ENCODE data around the gene RALGPS1.

Gene RALGPS1

DNA sequence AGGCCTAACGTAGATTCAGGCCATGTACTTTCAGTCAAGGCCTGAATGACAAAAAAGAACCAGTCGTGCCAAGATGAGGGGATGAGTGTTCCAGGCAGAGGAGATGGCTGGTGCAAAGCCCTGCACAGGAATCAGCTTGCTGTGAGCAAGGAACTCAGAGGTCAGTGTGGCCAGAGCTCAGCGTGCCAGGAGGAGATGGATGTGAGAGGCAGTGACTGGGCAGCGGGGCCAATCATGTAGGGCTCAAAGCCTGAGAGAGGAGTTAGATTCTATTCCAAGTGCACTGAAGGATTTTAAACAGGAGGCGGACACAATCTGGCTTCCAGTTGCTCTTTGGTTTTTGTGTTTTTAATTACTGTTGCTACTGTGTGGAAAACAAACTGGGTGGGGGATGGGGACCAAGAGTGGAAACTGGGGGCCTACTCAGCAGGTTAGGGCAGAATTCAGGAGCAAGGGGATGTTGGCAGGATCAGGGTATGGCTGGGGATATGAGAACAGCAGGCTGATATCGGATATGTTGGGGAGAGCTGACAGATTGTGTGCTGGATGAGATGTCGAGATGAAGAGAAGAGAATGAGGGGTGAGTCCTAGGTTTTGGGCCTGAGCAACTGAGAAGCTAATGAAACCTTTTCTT is 143.5 kb downstream of the RALGPS1 start:
- DNase-seq, result no peak

DNA sequence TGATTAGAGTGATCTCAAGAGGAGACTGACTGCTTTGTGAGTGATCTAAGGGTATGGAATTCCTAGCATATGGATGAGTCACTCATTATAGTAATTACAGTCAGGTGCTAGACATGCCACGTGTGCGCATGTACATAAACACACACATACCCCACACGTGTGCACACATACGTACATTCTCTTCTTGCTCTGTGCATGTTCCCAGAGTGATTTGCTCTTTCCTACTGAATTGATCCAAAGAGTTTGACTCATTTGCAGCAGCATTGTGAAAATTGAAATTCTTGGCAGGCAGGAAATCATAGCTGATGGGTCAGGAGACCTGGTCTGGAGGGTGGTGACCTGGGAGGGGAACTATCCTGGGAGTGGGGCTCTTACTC is 144.1 kb downstream of the RALGPS1 start:
- DNase-seq, result no peak

DNA sequence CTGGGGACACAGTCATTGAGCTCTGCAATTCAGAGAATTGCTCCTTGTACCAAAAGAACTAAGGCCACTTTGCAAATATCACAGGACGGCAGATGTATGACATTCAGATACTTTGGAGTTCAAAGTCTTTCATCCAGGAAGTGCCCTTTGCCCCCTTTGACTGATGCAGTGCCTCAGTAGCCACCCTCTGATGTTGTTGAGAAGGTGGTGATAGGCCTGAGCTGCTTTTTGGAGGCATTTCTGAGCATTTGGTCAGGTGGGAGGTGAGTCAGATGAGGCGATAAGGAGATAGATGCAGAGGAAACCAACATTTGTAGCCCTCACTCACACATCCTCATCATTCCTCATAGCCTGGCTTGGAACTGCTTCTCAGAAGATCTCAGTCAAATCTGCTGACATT is 144.4 kb downstream of the RALGPS1 start:
- no peak for DNase-seq

DNA sequence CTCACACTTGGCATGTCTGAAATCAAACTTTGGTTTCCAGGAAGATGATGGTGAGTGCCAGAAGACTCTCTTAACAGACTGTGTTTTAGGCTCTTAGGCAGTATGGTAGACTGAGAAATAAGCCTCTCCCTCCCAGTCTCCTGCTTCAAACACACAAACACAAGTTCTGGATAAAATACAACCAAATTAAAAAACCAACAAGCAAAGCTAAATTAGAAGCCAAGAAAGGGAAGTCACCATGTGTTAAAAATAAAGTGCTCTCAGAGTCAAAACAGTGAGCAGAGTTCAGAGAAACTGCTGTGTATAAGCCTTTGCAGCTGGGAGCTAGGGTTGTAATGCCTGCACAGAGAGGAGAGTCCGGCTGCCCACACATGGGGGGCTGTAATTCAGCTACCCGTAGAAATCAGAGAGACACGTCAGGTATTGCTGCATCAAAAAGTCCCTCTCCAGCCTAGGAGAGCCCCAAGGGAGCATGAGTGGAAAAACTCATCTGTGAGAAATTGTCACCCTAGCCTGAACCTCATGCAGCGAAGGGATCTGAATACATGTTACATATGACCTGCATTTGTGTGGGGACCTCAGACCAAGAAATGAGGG is 145.3 kb downstream of the RALGPS1 start:
- no peak for DNase-seq

DNA sequence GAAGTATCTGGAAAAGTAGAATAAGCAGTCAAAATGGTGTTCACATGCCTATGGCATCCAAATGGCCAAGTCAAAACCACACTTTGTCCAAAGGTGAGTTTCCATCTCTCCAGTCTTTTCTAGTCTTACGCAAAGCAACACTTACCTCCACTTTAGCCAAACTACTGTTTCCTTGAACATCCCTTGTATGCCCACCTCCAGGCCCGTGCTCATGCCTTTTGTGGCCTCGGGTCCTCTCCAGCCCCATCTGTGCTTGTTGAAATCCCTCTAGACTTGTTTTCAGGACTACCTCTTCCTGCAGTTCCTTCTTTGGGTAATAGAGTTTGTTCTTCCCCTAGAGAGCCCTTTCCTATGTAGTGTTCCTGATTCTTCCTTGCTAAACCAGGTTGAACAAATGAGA is 146.8 kb downstream of the RALGPS1 start:
- DNase-seq, result no peak

DNA sequence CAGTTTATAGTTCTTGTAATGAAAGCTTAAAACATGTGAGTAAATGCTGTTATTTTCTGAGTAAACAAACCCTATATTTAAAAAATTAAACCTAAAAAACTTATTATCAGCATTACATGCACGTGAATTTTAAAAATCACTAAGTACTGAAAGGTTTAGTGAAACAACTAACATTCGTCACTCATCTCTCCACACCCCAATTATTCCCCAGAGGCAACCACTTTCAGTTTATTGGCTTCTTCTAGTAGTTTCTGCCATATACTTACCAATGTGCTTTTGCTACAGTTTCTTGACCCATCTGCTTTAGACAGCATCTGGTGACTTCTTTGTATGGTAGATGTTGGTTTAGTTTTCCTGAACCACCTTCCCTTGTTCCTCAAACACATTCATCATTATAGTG is 149.8 kb downstream of the RALGPS1 start:
- DNase-seq, result no peak

DNA sequence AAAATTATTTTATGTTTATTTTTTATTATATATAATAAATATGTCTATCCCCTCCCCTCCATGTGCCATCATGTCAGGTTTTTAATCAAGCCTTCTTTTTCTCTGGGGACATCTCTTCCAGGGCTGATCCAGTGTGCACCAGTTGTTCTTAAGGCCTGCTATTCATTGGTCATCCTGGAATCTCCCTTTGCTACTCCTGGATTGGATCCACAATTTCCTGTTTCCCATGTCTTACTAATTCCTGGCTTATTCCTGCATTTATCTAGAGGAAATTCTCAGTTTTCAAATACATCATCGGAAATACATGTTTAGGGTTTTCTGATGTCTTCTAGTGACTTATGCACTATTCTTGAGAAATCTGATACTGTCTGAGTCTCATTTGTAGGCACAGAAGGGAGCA is 151.0 kb downstream of the RALGPS1 start:
- no peak for DNase-seq

DNA sequence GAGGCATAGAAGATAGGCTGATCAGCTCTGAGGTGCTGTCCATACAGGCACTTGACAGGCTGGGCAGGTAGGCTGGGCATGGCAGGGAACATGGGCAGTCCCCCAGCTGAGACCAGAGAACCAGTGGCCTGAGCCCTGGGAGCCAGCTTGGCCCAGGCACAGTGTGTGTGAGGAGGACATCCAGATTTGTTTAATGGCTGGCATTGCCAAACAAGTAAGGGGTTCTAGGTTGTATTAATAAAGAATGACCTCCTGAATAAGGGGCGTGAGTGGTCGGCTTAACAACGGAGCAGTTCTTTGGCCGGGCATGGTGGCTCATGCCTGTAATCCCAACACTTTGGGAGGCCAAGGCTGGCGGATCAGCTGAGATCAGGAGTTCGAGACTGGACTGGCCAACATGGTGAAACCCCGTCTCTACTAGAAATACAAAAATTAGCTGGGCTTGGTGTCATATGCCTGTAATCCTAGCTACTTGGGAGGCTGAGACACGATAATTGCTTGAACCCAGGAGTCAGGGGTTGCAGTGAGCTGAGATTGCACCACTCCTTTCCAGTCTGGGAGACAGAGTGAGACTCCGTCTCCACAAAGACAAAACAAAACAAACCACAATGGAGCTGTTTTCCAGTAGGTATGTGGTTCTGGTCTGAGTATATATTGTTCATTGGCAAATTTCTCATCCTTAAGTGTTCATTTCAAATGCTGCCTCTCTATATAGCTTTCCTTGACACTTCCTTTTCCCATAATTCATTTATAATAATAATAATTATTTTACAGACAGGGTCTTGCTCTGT is 151.7 kb downstream of the RALGPS1 start:
- DNase-seq, result no peak

DNA sequence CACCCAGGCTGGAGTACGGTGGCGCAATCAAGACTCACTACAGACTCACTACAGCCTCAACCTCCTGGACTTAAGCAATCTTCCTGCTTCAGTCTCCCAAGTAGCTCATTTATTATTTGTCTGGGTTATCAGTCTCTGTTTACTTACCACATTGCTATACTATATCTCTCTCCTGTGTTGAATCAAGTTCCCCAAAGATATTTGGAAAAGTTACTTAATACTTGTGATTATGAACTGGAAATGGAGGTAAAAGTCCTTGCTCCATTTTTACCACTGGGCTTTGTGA is 152.2 kb downstream of the RALGPS1 start:
- DNase-seq, result no peak

DNA sequence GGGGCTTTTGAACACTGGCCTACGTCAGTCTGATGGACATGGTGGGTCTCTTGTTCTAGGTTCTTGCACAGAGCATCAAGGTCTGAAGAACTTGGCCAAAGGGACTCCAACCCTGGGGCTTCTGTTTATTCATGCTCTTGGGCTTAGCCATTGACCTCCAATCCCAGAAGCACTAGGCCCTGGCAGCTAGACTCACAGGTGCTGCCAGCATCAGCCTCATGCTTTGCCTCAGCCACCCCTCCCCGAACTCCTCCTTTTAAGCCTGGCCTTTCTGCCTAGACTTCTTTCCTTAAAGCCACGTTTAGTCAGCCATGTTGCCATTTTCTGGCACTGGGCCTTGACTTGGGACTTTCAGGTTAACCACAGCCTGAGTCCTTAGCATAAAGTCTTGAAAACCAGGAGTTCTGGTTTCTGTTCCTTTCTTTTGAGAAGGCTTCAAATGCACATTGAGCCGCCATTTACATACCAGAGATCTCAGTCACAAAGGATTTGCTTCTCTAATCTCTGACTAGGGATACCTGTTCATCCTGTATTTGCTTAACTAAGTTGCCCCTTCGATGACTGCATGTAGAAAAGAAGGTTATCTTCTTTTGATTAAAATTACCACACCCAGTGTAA is 153.1 kb downstream of the RALGPS1 start:
- DNase-seq, result no peak

DNA sequence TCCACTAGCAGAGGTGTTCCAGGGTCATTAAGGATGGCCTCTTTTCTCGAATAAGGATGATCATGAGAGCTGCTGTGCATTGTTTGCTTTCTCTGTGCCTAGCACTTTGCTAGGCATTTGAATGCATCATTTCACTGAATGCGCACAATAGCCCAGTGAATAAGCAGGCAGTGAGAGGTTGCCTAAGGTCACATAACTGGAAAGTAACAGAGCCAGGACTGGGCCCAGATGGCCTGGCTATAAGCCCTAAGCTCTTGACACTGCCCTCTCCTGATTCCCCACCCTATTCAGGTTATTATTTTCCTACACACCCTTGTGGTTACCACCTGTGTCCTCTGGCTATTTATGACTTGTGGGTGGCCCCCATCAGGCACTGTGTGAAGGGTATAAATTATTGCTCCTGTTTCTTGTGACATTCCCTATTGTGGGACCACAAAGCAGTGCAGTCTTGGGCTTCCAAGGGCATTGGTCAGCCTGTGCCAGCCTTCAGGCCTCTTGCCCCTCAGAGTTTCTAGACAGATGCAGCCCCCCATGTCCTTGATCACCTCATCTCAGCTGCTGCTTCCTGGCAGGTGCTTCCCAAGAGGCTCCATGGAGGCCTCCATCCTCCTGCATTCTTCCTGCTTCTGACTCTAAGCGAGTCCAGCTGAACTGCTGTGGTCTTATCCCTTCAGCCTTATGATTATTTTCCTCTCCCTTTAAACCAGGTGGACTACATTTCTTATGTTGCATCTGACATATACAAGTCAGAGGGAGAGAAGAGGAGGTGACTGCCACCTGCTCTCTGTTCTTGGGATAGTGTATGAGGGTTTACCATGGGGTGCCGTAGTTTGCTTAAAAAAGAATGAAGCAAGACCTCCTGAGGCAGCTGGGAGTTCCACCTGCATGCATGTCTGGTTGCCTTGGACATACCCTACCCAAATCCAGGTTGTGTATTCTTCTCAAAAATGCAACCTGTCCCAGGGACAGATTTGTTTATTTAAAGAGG is 160.3 kb downstream of the RALGPS1 start:
- DNase-seq, result no peak

DNA sequence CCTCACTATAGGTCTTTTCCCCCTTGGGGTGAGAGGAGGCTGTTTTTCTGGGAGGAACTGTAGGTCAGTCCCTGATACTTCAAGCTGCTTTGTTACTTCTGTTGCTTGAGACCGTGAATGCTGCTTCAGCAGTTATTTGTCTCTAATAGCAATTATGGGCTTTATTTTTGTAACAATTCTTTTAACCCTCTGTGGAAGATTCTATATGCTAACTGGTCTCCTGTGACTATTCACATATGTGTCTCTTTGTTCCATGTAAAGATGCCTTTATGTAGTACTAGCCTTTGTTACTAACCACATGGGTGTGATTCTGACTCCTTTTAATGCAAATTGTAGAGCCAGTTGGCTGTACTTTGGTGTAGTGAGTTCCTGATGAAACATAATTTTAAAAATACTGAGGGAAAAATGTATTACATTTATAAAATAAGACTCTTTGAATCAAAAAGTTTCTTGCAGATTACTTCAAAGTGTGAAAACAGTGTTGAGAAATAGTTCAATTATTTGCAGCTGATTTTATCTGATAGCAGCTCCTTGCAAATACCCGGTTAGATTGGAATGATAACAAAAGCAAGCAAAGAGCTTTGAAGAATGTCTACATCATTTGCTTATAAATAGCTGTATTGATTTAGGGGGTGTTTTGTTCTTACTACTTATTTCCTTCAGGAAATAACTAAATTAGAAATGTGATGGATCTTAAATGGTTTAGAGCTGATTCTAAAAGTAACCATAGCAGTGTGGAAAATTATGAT is 161.2 kb downstream of the RALGPS1 start:
- DNase-seq, result no peak

DNA sequence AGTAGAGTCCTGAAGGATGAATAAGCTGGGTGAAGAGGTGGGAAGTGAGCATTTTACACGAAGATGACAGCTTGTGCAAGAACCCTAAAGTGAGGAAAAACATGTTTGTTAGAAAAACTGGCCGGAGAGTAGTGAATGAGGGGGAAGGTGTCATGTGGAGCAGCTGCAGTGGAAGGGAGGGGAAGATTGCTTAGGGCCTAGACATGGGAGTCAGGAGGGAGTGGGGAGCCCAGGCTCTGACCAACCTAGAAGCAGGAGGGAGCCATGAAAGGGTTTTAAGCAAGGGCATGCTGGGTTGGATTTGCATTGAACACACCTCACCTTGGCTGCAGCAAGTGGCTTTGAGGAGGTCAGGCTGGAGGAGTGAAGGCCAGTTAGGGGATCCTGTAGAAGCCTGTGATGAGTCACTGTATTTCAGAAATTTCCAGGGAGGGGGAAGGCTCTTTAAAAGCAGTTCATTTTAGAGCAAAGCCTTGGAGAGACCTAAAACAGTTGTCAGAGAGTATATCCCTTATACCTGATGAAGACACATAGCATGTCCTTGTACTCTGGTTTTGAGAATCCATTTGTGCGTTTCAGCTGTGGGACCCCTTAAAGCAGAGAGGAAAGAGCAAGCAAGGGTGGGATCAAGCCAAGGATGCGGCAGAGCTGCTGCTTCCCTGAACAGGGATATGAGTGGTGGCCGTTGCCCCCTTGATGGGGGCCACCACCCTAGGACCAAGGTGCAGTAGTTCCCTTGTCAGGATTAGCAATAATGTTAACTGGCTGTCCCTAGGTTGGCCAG is 162.5 kb downstream of the RALGPS1 start:
- DNase-seq, result no peak

DNA sequence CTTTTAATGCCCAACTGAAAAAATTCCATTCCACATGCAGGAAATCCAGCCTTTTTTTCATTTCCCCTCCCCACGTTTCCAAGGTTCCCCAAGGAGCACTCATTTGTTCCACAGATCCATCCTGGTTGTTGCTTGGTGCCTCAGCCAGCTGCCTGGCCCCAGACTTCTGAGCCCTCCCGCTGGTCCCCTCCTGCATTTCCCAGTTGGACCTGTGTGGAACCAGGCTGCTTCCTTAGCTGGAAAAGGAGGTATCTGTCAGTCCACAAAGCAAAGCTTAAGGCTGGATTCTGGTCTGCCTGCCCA is 163.0 kb downstream of the RALGPS1 start:
- DNase-seq, result no peak

DNA sequence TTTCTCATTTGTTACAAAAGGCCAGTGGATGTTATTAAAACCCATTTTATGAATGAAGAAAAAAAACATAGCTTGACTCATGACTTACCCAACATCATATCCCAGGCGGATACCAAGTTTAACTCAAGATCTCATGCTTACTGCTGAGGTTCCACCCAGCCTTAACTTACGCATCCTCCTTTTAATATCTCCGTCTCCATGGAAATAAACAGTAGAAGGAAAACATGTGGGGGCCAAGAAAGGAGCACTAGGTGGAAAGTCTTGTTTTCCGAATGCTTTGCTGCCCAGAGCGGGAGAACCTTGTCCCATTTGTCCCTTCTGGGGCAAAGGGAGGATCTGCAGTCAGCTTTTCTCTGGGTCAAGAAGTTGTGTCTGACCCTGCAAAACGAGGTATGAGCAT is 163.8 kb downstream of the RALGPS1 start:
- no peak for DNase-seq

DNA sequence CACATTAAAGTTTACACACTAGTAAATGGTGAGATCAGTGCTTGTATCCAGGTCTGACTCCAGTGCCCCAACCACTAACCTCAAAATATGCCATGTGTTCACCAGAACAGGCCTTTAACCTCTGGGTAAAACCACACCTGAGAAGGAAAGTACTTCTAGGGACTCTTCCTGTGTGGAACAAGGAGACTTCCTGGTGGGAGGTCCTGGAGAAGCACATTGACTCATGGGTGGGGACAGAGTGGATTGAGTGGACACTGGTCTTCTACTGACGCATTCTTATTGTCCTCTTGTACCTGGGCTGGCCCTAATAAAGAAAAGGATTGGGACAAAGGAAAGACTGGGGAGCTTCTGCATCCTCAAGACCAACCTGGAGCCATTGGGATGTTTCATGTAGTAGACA is 164.4 kb downstream of the RALGPS1 start:
- DNase-seq, result no peak

DNA sequence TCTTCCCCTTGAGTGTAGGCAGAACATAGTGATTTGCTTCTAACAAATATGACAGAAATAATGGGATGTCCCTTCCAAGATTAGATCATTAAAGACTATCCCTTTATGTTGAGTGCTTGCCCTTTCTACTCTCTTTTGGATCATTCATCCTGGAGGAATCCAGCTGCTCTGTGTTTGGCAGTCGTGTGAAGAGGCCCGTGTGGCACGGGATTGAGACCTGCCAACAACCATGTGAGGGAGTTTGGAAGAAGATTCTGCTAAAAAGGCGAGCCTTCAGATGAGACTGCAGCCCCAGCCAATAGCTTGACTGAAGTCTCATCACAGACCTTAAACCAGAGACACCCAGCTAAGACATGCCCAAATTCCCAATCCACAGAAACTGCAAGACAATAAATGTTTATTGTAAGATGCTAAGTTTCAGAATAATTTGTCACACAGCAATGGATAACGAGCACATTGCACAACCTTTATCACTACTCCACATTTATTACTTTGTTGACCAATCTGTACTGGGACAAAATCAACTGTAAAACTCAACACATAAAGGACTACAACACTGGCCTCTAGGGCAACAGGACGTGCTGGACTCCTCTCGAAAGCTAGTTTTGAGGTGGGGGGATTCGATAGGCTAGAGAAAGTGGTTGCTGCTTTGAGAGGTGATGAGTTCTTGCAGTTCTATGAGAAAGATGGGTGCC is 165.0 kb downstream of the RALGPS1 start:
- no peak for DNase-seq

DNA sequence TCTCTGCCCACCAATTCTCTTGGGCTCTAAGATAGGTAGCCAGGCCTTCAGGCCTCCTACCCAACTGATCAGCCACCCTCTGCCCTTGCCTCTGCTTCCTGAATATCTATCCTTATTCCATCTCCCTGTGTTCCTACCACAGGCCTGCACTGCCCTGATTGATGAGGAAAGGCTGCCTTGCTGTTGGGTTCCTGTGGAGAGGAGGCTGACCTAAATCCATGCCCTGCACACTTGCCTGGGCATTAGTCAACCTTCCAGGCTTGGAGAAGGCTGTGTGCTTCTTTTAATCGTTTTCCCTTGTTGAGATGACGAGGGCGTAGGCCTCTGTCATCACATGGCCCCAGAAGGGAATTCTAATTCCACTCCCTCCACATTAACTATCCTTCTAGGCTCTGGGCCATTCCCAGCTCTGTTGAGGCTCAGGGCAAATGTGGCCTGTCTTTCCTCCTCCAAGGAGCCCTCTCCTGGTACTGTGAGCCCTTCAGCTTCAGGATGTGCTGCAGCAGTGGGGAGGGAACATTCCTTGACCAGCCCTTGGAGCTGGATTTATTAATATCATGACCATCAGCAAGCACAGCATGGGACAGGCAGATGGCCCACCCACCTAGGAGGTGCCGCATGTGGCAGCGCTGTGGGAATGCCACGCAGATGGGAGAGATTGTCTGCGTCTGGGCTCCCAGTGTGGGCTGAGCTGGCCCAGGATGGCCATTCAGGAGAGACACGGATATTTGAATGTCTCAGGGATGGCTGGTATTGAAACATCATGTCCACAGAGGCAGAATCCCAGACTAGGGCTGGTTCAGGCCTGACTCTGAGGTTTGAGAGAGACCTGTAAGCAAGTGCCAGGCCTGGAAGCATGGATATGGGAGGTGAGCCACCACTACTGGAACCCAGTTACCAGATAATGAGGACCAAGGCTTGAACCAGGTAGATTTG is 166.9 kb downstream of the RALGPS1 start:
- DNase-seq, result no peak

DNA sequence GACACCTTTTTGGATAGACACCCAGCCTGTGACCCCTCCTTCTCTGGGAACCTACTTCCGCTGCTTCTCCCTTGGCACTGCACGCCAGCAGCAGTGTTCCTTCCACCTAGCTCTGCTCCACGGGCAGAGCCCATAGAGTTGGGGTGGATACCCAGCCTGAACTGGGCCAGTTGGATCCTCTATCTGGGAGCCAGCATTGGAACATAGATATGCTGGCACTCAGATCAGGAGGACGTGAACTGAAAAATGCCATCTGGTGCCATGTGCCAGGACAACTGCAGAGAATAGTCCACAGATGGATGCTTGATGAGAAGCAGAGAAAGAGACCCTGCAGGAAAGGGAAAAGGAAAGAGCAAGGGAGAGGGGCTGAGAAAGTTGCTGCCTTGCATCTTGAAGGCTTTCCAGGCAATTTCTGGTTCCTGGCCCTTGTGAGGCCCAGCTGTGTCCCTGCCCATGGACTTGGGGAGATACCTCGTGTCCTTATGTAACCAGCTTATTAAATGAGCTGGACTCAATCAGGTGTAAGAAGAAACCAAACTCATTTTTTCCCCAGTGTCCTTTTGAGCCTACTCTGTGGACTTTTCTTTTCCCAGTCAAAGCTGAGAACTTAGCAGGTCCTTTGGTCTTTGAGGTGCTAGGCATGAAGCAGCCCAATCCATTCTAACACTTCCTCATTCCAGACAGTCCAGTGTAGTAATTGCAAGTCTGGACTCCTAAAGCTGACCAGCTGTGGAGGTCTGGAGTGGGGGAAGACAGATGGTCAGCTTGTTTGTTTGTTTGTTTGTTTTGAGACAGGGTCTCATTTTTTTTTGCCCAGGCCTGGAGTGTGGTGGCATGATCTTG is 168.8 kb downstream of the RALGPS1 start:
- DNase-seq, result no peak

Data from activated T-cell treated with anti-CD3 and anti-CD28 coated beads for 4 hours (primary cell).